Measurements from ENCODE around the gene RAMP1.

GRCh38 chr2:237956402-237956736, 96.9 kb downstream of the RAMP1 start:
- no peak for TF ChIP-seq CTCF (IDR thresholded peaks at IDR 0.05)
- TF ChIP-seq POLR2A (IDR thresholded peaks at IDR 0.05) = no peak
